HG02885 (cell line): Measurements from ENCODE around the gene SLC44A2.
"Not testable (repeated sequence)": the region's sequence is repeated elsewhere in the genome, so short reads cannot be mapped to it uniquely, and the experiment has no call there.

ENCODE experiments used
- ATAC-seq: cut with Tn5 transposase; IDR thresholded peaks from one replicate; pipeline ENCODE4 v1.9.1; 2021; ENCODE audit warnings: mild to moderate bottlenecking; ENCODE audit not compliant: unreplicated experiment, poor library complexity

The SLC44A2 gene

GRCh38 chr19:10644260-10645007 lies 19.1 kb downstream of the SLC44A2 start:
- ATAC-seq: no peak

DNA sequence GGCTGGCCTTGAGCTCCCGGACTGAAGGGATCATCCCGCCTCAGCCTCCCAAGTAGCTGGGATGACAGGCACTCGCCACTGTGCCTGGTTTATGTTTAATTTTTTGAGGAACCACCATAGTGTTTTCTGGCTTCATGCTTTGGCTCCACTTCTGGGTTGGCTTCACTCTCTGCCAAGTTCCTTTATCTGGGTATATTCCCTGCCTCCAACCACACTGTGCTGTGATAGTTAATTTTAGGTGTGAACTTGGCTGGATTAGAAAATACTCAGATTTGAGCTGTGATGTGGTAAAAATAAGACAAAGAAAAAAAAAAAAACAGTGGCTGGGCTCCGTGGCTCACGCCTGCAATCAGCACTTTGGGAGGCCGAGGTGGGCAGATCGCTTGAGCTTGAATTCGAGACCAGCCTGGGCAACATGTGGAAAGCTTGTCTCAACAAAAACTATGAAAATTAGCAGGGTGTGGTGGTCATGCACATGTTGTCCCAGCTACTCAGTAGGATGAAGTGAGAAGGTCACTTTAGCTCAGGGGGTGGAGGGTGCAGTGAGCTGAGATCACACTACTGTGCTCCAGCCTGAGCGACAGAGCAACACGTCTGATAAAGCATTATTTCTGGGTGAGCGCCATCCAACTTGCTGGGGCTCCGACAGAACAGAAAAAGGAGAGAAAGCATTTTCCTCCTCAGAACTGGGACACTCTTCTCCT lies 21.3 kb downstream of the SLC44A2 start:
- no peak for ATAC-seq

DNA sequence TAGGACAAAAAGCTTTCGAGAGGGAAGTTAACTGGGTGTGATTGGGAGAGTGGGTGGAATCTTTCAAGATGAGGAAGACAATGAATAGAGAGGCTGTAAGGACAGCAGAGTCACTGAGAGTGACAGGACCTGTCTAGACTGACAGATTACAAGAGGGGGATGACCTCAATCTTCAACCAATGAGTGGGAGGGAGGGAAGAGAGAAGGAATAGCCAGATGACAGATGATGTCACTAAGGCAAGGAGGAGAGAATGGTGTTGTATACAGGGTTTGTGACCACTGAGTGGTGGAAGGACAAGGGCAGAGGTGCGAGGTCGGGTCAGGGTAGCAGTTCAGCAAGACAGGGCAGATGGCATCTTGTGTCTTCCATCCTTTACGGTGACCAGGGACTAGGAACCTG lies 23.0 kb downstream of the SLC44A2 start:
- ATAC-seq: no peak

- no peak for ATAC-seq
These were observed 26.5 kb downstream of the SLC44A2 start for GRCh38 chr19:10651851-10652250.

GRCh38 chr19:10653482-10653731 lies 28.1 kb downstream of the SLC44A2 start:
- ATAC-seq: no peak

GRCh38 chr19:10653732-10654609 lies 28.6 kb downstream of the SLC44A2 start, which contains the start of gene ILF3:
ILF3 (plus strand) TSS chr19:10654346; CDS start chr19:10670606, 16,260 bp downstream.
- peak; percentile 78 for ATAC-seq

DNA sequence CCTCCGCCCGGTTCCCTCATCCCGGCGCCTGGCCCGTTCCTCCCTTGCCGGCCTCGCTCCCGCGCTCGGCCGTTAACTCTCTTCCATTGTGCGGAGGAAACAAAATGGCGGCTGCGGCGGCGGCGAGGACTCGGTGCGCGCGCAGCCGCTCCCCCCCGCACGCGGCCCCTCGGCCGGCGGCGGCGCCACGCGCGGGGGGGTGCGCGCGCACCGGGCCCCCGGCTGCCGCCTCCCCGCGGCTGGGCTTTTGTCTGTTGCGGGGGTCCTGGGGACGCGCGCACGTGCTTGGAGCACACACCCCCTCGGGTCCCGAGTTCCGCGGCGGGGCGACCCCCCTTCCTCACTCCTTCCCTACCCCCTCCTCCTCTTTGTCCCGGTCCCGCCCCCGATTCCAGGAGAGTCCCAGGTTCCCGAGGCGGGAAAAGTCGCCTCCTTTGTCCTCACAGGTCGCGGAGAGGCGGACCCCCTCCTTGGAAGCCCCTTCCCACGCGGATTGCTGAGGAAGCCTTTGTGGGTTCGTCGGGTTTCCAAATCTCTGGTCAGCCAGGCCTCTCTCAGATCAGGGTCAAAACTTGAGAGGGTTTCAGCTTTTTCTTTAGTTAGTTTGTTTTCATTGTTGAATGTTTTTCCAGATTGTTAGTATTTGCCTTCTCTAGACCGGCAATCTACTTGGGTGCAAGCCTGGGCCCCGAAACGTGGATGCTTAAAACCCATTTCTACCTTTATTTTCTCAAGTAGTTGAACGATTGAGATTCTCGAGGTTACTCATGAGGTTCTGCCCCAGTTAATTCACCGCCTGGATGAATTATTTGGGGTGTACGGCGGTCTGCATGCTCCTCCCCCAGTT lies 29.5 kb downstream of the SLC44A2 start:
- peak; percentile 34 for ATAC-seq

DNA sequence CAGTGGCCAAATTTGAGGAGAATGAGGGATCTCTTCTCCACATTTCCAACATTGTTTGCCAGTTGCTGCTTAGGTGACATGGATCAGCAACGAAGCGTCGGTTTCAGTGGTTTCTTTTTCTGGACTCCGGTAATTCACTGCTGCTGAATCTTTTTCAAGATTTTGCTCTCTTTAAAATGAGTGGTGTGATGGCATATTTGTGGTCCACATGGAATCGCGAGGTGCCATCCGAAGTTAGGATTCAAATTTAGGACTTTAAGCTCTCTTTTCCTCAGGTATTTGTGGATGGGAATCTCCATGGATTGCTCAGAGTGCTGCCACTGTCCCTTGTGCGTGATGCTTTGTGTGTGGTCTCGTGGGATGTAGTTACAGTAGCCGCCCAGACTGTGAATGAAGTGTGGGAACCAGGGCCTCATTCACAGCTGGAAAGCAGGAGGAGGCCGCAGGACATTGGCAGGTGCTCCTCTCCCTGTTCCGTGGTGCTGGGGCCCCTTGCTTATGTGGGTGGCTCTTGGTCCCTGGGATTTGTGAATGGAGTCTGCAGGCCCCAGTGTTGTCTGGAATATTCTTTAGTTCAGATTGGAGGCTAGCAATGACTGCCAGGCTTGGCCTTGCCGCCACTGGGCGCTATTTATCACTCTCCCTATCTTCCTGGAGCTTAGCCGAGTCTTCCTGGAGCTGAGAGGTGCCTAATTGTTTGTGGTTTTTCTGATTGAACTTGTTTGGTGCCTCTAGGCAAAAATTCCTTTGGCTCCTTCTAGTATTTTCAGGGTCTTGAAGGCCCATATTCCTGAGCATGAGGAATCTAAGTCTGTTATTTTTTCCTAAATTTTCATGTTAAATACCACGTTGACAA lies 30.3 kb downstream of the SLC44A2 start:
- ATAC-seq: no peak

GRCh38 chr19:10660346-10660745 lies 35.0 kb downstream of the SLC44A2 start:
- no peak for ATAC-seq

GRCh38 chr19:10661946-10662345 lies 36.6 kb downstream of the SLC44A2 start:
- no peak for ATAC-seq

DNA sequence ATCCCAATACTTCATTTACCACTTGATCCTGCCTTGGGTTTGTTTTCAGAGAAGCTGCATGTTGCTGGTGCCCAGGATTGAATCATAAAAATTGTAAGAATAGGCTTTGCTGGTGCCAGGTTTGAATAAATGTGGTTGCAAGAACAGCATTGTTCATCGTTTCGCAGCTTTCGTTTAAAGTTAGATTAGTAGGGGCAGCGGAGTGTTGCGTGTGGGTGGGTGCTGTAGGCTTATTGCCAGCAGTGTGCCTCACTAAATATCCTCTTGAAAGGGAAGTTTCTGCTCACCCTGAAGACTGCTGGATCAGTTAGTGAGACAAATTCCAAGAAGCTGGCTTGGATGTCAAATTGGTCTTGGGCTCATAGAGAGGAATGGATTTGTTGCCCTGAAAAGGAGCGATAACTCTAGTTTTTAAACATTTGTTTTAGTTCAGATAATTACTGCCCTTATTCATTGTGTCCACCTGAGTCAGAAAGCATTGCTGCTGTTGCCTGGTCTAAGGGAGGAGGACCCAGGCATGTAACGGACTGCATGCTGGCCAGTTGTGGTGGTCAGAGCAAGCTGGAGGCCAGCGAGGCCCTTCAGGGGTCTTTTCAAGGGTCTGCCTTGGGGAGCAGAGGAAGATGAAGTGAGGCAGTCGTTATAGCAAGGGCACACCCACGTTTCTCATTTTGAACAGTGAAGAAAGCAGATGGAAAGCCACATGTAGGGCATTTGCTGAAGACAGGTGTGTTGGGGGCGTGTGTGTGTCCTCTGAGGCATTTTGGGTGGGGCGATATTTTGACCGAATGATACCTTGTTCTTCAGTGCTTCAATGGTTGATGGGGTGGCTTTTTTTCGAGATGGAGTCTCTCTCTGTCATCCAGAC lies 37.3 kb downstream of the SLC44A2 start:
- no peak for ATAC-seq

GRCh38 chr19:10663252-10663563 lies 37.9 kb downstream of the SLC44A2 start:
- not testable (repeated sequence) for ATAC-seq

GRCh38 chr19:10667867-10668266 lies 42.5 kb downstream of the SLC44A2 start:
- ATAC-seq: no peak

GRCh38 chr19:10669246-10669645 lies 43.9 kb downstream of the SLC44A2 start:
- ATAC-seq: no peak

DNA sequence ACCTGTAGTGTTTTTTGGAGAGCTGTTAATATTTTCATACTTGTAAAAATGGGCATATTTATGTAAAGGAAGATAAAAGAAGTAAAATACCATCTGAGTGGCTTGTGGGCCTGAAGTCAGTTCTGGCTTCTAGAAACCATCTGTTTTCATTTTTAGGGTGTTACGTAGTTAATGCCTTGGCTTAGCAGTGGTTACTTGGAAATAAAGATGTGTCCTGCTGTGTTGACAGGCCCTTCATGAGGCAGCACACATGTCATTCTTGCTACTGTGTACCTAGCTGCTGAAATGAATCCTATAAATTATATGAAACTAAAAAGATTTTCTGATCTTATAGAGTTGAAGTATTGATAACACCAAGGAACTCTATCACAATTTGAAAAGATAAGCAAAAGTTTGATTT lies 44.8 kb downstream of the SLC44A2 start:
- ATAC-seq: no peak

DNA sequence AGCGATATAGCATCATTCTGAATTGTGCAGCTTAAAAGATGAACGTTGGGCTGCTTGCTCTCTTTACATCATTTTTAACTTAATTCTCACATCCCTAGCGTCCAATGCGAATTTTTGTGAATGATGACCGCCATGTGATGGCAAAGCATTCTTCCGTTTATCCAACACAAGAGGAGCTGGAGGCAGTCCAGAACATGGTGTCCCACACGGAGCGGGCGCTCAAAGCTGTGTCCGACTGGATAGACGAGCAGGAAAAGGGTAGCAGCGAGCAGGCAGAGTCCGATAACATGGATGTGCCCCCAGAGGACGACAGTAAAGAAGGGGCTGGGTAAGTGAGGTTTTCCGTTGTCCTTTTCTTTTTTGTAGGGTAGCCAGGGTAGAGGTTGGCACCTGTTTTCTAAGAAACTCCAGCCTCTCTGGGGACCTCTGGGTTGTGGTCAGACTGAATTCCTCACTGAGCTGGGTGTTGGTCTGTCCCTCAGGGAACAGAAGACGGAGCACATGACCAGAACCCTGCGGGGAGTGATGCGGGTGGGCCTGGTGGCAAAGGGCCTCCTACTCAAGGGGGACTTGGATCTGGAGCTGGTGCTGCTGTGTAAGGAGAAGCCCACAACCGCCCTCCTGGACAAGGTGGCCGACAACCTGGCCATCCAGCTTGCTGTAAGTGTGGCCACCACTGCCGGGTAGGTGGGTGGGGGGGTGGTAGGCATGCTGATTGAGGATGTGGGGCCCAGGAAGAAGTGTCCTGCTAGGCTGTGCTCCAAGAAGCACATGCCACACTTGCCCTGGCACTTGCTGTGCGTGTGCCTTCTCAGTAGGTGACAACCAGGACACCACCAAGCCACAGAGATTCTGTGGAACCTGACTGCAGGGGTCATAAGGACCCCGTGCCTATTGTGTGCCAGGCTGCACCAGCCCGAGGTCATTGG lies 45.8 kb downstream of the SLC44A2 start:
- no peak for ATAC-seq

GRCh38 chr19:10671922-10672321 lies 46.6 kb downstream of the SLC44A2 start:
- not testable (repeated sequence) for ATAC-seq
